Glomerular endothelial cell (primary cell): ENCODE data around the gene PPM1L. TPM values are rescaled to one million over a fixed set of nuclear protein-coding genes. Genes with fewer than 3 reads are reported as not detected.
"Not testable (repeated sequence)": the region's sequence is repeated elsewhere in the genome, so short reads cannot be mapped to it uniquely, and the experiment has no call there.

Experiments used
- DNase-seq: peaks from one replicate; pipeline ENCODE4 v3.0.0-alpha.2; 2011; ENCODE audit warnings: low read depth, low spot score; ENCODE audit errors: extremely low read depth
- total RNA-seq: library from RNA; depleted of rRNA; stranded (reverse); fragments of >200 nt; gene quantifications from 2 replicates; pipeline ENCODE4 v1.2.3, GENCODE V29; 2015

The PPM1L gene
- total RNA-seq, 1 donor from 2014 or later: 3.2 TPM

- DNase-seq: no peak
Observed at GRCh38 chr3:160973067-160973809, 217.2 kb downstream of the PPM1L start.

GRCh38 chr3:160977773-160978172 lies 221.7 kb downstream of the PPM1L start:
- no peak for DNase-seq

DNA sequence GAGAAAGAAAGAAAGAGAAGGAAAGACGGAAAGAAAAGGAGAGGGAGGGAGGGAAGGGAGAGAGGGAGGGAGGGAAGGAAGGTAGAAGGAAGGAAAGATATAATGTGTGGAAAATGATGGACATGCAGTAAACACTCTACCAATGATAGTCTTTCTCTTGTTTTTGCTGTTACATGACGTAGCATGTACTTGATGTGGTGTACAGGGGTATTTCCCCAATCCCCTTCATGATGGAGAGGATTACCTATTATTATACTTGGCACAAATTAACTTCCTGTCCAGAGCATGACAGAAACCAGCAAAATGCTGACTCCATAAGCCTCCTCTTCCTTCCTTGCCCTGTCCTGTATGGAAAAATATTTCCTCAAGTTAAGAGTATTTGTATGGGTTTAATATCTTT lies 224.7 kb downstream of the PPM1L start:
- DNase-seq: no peak

DNA sequence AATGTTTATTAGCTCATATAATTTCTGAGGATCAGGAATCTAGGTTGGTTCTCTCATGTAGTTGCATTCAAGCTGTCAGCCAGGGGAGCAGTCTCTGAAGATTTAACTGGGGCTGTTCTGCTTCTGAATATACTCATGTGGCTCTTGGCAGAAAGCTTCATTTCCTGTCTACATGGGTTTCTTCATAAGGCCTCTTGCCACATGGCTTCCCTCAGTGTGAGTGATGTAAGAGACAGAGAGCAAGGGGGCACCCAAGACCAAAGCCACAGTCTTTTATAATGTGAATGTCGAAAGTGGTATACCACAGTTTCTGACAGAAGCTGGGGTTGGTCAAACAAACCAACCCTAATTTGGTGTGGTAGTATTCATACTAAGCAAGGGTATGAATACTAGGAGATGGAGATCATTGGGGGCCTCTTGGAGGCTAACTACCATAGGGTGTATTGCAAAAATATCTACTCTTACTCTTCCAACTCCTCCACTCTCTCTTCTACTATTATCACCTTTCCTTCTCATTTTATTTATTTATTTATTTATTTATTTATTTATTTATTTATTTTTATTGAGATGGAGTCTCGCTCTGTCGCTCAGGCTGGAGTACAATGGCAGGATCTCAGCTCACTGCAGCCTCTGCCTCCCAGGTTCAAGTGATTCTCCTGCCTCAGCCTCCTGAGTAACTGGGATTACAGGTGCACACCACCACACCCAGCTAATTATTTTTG lies 225.3 kb downstream of the PPM1L start:
- no peak for DNase-seq

DNA sequence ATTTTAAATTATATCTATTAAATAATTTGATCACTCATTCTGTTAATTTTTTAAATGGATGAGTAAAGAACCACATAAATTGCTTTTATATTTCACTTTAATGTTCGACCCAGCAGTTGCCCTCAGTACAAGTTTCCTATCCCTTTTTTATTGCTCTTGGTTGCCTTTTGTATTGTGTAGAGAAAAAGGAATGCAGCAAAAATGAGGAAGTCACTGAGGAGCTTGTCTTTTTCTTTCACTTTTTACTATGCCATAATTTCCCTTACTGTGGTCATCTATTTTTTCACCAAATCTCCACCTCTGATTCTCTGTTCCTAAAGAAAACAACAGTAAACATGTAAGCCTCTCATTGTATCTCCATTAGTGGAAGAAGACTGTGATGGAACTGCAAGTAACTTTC lies 226.5 kb downstream of the PPM1L start:
- no peak for DNase-seq

GRCh38 chr3:160983900-160984299 lies 227.9 kb downstream of the PPM1L start:
- DNase-seq: not testable (repeated sequence)

- DNase-seq: no peak
Observed at GRCh38 chr3:160986069-160986468, 230.0 kb downstream of the PPM1L start.

DNA sequence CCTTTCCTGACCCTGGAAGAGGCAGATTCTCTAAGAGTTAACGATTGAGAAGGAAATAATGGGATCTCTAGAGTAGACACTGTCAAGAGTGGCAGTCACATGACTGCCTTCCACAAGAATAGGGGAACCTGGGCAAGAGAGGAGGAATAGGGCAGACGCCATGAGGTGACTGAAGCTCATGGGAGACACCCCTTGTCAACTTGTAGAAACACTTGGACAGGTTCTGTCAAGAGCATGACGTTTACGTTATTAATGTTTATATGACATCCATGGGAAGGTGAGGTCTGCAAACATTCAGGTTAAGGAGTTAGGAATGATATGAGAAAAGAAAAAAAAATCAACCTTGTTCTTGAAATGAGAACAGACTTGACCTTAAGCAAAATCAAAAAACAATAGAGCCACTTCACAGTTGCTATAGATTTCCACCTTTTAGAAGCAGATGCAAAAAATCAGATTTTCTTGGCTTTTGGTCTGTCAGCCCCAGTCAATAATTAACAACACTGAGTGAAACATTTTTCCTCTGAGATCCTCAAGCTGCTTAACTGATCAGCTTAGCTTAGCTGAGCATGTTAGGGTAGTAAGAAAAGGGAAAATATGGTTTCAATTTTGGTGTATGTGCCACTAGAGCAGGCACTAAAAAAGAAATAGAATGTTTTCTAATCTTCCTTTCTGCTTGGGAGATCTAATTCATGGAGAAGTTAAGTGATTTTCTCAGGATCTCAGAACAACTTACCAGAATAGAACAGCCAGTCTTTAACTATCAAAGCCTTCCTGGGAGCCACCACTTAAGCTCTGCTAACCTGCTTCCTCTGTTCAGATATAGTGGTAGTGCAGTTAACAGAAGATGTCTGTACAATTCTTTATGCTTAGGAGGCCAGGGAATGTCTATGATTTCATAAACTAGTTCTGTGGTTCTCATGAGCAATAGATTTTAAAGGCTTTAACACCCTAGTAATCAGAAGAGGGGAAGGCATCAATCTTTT lies 232.2 kb downstream of the PPM1L start:
- no peak for DNase-seq

DNA sequence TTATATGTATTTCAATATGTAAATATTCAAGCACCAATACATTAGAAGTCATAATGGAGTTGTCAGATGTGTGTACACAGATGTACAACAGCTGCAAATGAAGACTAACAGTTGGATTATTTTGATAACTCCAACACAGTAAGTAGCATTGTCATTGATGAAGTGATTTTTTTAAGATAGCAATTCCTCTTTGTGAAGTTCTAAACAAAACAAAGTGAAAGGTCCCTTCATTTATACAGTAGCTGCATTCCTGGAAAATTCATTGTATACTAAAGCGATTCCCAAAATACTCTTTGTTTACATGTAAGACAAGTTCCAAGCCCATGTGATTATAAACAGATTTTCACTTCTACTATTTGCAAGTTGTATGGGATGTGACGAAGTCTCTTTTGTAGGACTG lies 234.4 kb downstream of the PPM1L start:
- no peak for DNase-seq

DNA sequence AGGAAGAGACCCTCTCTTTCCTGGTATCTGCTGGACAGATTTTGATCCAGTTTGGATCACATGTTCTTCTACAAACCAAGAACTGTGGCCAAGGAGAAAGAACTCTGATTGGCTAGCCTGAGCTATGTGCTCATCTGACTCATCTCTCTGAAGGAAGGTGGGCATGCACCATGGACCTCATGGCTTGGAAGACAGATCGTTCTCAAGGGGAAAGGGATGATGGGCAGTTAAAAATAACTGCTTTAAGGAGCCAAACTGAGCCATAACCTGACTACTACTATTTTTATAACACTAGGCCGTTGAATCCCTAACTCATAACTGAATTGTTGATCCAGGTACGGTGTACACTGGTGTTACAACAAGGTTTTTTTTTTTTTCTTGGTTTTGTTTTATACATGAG lies 236.7 kb downstream of the PPM1L start:
- DNase-seq: no peak

GRCh38 chr3:160996811-160997210 lies 240.8 kb downstream of the PPM1L start:
- no peak for DNase-seq

GRCh38 chr3:160998581-160998980 lies 242.6 kb downstream of the PPM1L start:
- no peak for DNase-seq

DNA sequence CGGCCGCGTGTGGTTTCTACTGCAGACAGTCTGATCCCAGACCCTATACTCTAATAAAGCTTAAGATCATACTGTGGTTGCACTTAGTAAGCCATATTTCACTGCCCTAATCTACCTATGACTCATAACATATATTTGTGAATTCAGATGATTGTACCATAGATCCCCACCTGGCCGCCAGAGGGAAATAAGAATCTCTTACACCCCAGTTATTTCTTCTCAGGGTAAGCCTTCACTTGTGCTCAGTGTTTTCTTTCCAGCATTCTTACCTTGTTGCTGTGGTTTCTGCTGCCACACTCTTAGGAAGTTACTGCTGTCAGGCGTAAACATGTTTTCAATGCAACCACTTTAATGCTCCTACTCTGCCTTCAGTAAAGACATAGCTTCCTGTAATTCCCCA lies 243.2 kb downstream of the PPM1L start:
- DNase-seq: no peak

- no peak for DNase-seq
Observed at GRCh38 chr3:161008086-161008485, 252.1 kb downstream of the PPM1L start.

DNA sequence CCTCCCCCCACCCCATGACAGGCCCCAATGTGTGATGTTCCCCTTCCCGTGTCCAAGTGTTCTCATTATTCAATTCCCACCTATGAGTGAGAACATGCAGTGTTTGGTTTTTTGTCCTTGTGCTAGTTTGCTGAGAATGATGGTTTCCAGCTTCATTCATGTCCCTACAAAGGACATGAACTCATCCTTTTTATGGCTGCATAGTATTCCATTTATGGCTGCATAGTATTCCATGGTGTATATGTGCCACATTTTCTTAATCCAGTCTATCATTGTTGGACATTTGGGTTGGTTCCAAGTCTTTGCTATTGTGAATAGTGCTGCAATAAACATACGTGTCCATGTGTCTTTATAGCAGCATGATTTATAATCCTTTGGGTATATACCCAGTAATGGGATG lies 254.1 kb downstream of the PPM1L start:
- not testable (repeated sequence) for DNase-seq

DNA sequence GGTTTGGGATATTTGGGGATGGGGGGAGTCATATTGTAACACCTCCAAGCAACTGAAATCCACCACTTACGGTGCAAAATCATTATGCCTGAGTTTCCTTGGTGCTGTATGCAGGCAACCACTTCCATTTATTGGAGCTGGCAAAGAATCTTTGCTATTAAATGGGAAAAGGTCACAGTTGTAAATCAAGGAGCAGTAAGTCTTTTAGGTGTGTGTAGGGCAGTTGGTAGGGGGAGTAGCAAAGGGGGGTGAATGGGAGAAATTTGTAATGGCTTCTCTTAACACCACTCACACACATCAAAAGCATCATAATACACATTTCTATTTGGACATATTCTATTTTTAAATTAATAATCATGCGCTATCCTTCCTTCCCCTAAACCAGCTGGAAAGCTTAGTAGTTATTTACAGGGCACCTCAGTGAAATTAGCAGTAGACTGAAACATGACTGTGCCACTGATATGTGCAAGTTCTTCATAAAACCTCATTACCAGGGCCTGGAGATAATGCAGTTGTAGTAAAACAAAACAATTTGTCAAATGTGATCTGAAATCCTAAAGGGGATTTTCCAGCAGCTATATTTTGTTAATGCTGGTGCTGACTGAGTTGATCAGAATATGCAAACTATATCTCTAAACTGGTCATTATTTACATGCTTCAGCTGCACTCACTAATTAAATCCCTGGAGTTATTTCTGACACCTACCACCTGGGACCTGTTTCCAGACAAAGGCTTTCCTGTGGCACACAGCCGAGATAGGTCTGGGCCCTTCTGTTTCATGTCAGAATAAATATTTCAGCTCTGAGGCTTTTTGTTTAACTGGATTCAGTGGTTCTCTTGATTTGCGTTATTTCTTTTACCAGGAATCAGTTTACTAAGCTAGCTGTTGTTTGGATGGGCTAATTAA lies 259.1 kb downstream of the PPM1L start:
- no peak for DNase-seq

DNA sequence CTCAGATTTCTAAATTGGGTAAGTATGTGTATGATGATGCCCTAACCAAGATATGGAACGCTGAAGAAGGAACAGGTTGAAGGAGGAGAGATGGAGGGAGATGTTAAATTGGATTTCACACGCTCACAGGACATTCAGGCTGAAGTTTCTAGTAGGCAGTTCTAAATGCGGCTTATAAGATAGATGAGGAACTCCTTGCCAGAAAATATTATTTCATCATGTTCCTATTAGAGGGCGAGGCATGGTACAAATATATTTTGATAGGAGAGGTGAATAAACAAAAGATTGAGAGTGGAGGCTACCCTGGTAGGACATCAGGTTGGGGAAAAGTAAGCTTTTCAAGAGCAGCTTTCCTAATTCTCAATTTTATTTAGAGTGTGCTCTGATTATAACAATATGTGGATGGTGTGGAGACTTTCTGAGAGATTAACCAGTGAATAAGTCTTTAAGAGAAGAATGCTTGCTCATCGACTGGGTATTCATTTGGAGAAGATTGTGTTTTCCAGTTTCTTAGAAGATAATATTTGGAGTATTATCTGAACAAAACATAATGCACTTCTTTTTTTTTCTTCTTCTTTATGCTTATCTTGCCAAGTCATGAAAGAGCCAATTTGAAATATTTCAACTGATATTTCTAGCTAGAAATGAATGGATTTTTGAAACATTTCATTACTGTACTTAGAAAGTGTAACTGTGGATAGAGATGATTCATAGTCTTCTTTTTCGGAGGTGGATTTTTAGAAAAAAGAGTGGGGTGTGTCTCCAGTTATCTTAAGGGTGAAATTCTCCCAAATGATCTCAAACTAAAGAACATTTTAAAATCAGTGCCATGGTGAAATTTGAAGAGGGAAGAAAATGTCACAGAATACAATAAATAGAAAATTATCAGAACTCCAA lies 260.6 kb downstream of the PPM1L start:
- DNase-seq: no peak

GRCh38 chr3:161017971-161018370 lies 261.9 kb downstream of the PPM1L start:
- DNase-seq: no peak

- no peak for DNase-seq
Observed at GRCh38 chr3:161020256-161020655, 264.2 kb downstream of the PPM1L start.
